ENCODE data around the gene GRP.
"Not testable (repeated sequence)": the region's sequence is repeated elsewhere in the genome, so short reads cannot be mapped to it uniquely, and the experiment has no call there.

Gene GRP

DNA sequence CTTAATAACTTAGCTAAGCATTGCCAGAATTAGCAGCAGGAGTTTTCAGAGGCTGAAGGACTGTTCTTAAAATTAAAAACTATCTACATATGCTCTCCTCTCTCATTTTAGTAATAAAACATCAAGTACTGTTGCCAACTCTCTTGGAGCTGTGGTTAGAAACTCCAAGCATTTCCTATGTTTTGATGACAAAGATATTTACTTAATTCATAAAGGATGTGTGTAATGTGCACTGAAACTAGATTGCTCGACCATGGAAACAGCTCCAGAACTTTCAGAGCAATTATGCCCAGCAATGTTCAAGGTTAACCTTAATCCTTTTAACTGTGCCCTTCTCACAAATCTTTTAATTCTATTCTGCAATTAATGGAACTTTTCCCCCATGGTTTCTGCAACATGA, 8.4 kb downstream of the GRP start:
- no peak for DNase-seq

GRCh38 chr18:59229191-59229590, 9.2 kb downstream of the GRP start:
- no peak for DNase-seq

DNA sequence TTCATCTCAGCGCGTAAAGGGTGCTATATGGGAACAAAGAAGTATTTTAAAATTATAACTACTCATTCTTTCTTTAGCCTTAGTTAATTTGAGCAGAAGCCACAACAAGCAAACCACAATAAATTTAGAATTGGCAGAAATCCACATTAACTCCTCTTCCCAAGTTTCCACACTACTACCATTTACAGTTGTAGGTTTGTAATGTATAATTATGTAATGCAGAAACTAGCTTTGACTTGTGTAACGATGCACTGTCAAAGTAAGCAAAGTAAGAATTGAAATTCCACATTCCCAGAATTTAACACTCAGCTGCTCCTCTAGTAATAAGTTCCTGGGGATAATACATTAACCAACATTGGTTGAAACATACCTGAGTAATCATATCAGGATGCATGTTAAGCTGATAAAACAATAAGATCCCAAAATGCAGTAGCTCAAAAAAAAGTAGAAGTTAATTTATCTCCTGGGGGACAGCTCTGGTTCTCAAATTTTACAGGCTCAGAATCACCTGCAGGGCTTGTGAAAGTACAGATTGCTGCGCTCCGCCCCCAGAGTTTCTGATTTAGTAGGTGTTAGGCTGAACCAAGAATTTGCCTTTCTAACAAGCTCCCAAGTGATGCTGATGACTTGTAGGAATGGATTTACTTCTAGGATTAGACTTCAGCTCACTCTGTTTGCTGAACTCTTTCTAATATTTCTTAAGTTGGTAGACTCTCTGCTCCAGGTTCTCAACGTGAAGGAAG, 9.9 kb downstream of the GRP start:
- DNase-seq: peak in 19 of 56 donors; percentile 4 to 61 (median 19)

GRCh38 chr18:59231114-59231513, 11.2 kb downstream of the GRP start:
- DNase-seq: no peak

GRCh38 chr18:59231877-59232276, 11.9 kb downstream of the GRP start:
- no peak for DNase-seq

DNA sequence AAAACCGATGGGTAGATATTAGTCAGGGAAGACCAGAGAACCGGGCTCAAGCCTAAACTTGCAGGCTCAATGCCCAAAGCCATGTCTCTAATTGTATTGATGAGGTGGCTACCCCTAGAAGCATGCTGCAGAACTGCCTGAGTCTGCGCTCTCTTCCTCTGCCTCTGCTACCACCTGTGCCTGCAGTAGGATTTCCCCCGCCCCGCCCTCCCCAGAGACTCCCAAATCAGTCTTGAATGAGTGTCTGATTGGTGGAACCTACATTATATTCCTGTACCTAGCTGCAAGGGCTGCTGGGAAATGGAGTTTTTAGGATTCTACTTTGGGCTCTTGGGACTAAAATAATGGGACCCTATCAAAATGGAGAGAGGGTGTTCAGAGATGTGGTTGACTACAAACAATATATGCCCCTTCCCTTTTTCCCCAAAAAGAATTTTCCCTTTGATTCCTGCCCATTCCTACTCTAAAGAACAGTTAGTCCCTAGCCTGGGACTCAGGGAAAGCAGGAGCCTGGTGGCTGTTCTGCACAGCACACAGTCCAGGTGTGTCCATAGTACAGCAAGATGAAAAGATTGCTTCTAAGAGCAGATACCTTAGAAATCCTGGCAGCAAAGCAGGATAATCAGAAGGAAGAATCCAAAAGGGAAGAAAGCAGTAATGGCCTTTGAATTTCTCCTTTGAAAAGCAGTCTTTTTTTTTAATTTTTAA, 12.5 kb downstream of the GRP start:
- DNase-seq: no peak

GRCh38 chr18:59233017-59233410, 13.1 kb downstream of the GRP start:
- no peak for DNase-seq

DNA sequence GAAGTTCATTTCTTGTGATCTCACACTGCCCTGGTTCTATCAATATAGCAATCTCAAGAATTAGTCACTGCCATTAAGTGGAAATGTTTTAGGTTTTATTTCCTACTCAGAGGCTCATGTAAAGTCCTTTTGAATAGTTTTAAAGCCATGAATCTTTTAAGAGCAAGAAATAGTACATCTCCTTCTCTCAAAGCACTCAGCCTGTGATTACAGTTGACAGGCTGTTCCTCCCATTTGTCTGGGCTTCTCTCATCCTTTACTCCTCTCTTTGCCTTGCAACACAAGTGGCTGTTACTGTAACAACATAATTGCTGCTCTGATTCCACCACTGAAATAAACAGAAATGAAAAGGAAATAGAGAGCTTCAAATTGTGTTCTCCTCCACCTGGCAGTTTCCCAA, 18.4 kb downstream of the GRP start:
- DNase-seq: no peak

- DNase-seq: no peak
Observed at GRCh38 chr18:59239642-59240041, 19.7 kb downstream of the GRP start.

- DNase-seq: no peak
Observed at GRCh38 chr18:59242906-59243305, 22.9 kb downstream of the GRP start.

DNA sequence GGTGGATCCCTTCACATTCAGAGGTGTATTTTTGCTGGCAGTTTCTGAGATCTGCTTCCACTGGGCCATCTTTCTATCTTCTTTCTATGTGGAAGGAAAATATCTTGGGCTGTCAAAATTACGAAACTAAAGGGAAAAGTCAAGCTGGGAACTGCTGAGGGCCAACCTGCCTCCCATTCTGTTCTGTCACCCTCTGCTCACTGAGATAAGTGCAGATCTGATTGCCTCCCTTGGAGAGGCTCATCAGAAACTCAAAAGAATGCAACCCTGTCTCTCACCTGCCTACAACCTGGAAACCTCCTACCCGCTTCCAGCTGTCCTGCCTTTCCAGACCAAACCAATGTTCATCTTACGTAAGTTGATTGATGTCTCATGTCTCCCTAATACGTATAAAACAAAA, 26.8 kb downstream of the GRP start:
- DNase-seq: no peak

DNA sequence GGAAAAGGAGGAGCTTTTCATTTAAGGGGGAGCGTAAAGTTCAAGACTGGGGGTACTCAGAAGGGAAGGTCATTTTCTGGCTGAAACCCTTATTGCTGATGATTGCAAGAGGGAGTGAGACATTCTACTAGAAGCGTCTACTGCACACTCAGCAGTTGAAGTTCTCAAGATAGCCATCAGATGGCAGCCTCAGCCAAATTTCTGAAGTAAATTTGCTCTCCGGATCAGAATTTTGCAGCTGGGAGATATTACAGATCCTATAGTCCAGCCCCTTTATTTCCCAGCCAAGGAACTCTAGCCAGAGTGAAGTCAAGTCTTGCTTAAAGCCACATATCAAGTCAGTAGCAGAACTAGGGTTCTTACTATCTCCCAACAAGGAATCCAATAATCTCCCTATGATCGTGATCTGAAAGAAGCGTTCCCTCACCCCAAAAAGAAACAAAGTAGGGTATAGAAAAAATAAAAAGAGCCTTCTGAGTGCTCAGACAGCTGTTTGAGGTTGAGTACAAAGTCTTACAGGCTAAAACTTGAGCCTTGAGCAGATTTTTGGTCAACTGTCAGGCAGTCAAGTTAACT, 29.3 kb downstream of the GRP start:
- DNase-seq: peak in 34 of 56 donors; percentile 3 to 67 (median 20)

GRCh38 chr18:59255491-59255890, 35.5 kb downstream of the GRP start:
- not testable (repeated sequence) for DNase-seq

DNA sequence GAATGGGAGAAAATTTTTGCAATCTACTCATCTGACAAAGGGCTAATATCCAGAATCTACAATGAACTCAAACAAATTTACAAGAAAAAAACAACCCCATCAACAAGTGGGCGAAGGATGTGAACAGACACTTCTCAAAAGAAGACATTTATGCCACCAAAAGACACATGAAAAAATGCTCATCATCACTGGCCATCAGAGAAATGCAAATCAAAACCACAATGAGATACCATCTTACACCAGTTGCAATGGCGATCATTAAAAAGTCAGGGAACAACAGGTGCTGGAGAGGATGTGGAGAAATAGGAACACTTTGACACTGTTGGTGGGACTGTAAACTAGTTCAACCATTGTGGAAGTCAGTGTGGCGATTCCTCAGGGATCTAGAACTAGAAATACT, 41.9 kb downstream of the GRP start:
- not testable (repeated sequence) for DNase-seq

- DNase-seq: not testable (repeated sequence)
Observed at GRCh38 chr18:59262243-59262642, 42.3 kb downstream of the GRP start.

GRCh38 chr18:59263661-59264060, 43.7 kb downstream of the GRP start:
- DNase-seq: no peak

DNA sequence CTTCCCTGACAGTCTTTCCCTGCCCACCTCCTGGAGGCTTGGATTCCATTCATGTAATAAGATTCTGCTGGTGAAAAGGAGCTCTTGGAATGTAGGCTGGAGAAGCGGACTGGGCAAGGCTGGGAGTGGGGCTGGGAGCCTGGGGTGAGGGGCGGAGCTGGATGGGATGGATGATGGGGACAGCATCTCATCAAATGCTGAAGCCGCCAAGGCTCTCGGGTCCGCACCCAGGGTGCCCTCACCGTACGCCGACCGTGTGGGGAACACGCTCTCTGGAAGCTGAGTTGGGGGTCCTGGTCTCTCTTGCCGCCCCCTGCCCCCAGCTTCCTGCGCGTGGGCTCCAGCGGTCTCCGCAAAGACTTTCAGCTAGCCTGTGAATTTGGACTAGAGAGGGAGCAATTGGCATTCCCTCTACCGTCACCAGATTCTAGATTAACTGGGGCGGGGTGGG, 44.2 kb downstream of the GRP start:
- no peak for DNase-seq

GRCh38 chr18:59264651-59265245, 44.8 kb downstream of the GRP start:
- DNase-seq: no peak

- peak in 1 of 56 donors; percentile 4 for DNase-seq
Observed at GRCh38 chr18:59265246-59265973, 45.5 kb downstream of the GRP start.

DNA sequence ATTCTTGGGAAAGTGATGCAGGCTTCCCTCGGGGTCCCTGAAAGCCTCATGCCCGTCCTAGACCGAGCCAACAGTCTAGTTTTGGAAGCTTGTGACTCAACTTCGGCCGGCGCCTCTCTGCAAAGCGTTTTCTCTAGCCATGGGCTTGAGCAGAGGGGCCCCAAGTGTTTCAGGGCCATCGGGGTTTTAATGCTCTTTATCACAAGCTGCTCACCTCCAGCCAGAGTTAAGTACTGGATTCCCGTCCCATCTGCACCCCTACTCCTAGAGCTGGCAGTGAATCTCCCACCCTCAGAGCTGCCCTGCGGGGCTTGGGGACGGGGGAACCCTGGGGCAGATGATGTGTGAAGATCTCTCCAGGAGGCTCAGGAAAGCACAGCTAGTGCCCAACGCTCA, 46.0 kb downstream of the GRP start:
- DNase-seq: no peak

GRCh38 chr18:59266459-59266858, 46.5 kb downstream of the GRP start:
- DNase-seq: no peak
